ENCODE data around the gene SLC25A51. TPM values are rescaled to one million over a fixed set of nuclear protein-coding genes. Genes with fewer than 3 reads are reported as not detected.

SLC25A51 gene
- total RNA-seq, 1 experiment from 2014 or later: 12.9 TPM

DNA sequence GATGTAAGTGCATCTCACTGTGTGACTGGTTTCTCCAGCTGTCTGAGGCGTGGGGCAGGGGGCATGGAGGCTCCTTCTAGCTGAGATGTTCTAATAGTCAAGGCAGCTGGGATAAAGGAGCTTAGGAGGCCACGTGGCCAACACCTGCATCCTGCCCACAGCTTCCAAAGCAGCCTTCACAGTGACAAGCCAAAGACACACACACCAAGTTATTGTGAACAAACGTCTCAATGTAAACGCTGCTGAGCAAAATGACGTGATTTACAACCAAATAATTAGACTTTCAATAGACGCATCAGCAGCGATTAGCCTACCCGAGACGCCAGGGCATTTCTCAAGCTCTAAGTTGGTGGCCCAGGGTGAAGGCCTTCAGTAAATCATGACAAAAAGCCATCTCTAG is 23.2 kb upstream of the SLC25A51 start:
- Histone ChIP-seq H3K23me2 (ENCODE audit: insufficient read length, low read depth, low read length, poor library complexity, severe bottlenecking) (no peaks in the 10 kb centered on the region), H3K27me3 (ENCODE audit: insufficient read depth, low read length) (no peaks in the 10 kb centered on the region), H2BK120ac (ENCODE audit: low read depth, low read length, poor library complexity, severe bottlenecking) (no peak overlapping the region), H3K56ac (ENCODE audit: insufficient read length, low read depth, low read length) (no peak overlapping the region), H3K79me2 (ENCODE audit: insufficient read depth, low read length) (no peaks in the 10 kb centered on the region), H3K9ac (ENCODE audit: extremely low read depth, insufficient read length, low read length) (no peak overlapping the region), H2BK20ac (ENCODE audit: low read depth, low read length, poor library complexity, severe bottlenecking) (no peak overlapping the region), H3K4me1 (ENCODE audit: insufficient read depth, low read length) (no peaks in the 10 kb centered on the region), H3K14ac (ENCODE audit: insufficient read depth, low read length) (no peak overlapping the region), H2BK15ac (ENCODE audit: low read depth, low read length) (no peak overlapping the region), H2BK5ac (ENCODE audit: insufficient read length, low read length) (no peak overlapping the region), H4K91ac (ENCODE audit: insufficient read length, low read depth, low read length) (no peak overlapping the region), H2BK12ac (ENCODE audit: insufficient read length, low read depth, low read length) (no peak overlapping the region), H3K23ac (ENCODE audit: insufficient read length, low read depth, low read length) (no peak overlapping the region), H3K4ac (ENCODE audit: low read depth, low read length) (no peak overlapping the region), H3K79me1 (ENCODE audit: insufficient read depth, low read depth, low read length, poor library complexity, severe bottlenecking) (no peaks in the 10 kb centered on the region), H4K5ac (ENCODE audit: insufficient read length, low read depth, low read length) (no peak overlapping the region), H2AFZ (ENCODE audit: low read length) (no peak overlapping the region), H3T11ph (ENCODE audit: low read length) (no peak overlapping the region), H4K20me1 (ENCODE audit: control insufficient read depth, insufficient read depth, insufficient read length) (no peaks in the 10 kb centered on the region), H3K18ac (ENCODE audit: insufficient read length, low read depth, low read length) (no peak overlapping the region), H3K4me2 (ENCODE audit: insufficient read depth, insufficient read length, low read length) (no peak overlapping the region), H3K27ac (ENCODE audit: insufficient read length, low read depth, low read length) (no peak overlapping the region), H2AK5ac (ENCODE audit: insufficient read length, low read length) (no peak overlapping the region), H4K8ac (replicated peaks; ENCODE audit: insufficient read length, low read depth, low read length) (no peak overlapping the region), H3K9me3 (ENCODE audit: control insufficient read depth, low read depth, low read length) (no peaks in the 10 kb centered on the region)
- H3K36me3 Mint-ChIP-seq (ENCODE audit: insufficient read depth in 1 of 3, low read depth in 3 of 3): no peaks in the 10 kb centered on the region; a peak in 2 of 7 replicates
- no peaks in the 10 kb centered on the region for H3K9me3 Mint-ChIP-seq
- no peak for DNase-seq
- TF ChIP-seq, protein P1, sequence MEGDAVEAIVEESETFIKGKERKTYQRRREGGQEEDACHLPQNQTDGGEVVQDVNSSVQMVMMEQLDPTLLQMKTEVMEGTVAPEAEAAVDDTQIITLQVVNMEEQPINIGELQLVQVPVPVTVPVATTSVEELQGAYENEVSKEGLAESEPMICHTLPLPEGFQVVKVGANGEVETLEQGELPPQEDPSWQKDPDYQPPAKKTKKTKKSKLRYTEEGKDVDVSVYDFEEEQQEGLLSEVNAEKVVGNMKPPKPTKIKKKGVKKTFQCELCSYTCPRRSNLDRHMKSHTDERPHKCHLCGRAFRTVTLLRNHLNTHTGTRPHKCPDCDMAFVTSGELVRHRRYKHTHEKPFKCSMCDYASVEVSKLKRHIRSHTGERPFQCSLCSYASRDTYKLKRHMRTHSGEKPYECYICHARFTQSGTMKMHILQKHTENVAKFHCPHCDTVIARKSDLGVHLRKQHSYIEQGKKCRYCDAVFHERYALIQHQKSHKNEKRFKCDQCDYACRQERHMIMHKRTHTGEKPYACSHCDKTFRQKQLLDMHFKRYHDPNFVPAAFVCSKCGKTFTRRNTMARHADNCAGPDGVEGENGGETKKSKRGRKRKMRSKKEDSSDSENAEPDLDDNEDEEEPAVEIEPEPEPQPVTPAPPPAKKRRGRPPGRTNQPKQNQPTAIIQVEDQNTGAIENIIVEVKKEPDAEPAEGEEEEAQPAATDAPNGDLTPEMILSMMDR (conservative IDR thresholded peaks at IDR 0.05): no peak
- H3K27ac Mint-ChIP-seq: no peak overlapping the region
- no peak overlapping the region for H3K4me3 Mint-ChIP-seq
- H3K27me3 Mint-ChIP-seq (ENCODE audit: low read depth): no peaks in the 10 kb centered on the region
- WGBS (ENCODE audit: extremely low coverage, insufficient read length, low lambda C conversion rate): no CpG with 5 or more reads among the region's 9 CpGs
- H3K4me1 Mint-ChIP-seq: peaks cover 37 to 43% of the 10 kb centered on the region in 2 experiments

All from H9 (cell line).